ENCODE results near the gene LOX.

Gene LOX, protein sequence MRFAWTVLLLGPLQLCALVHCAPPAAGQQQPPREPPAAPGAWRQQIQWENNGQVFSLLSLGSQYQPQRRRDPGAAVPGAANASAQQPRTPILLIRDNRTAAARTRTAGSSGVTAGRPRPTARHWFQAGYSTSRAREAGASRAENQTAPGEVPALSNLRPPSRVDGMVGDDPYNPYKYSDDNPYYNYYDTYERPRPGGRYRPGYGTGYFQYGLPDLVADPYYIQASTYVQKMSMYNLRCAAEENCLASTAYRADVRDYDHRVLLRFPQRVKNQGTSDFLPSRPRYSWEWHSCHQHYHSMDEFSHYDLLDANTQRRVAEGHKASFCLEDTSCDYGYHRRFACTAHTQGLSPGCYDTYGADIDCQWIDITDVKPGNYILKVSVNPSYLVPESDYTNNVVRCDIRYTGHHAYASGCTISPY

DNA sequence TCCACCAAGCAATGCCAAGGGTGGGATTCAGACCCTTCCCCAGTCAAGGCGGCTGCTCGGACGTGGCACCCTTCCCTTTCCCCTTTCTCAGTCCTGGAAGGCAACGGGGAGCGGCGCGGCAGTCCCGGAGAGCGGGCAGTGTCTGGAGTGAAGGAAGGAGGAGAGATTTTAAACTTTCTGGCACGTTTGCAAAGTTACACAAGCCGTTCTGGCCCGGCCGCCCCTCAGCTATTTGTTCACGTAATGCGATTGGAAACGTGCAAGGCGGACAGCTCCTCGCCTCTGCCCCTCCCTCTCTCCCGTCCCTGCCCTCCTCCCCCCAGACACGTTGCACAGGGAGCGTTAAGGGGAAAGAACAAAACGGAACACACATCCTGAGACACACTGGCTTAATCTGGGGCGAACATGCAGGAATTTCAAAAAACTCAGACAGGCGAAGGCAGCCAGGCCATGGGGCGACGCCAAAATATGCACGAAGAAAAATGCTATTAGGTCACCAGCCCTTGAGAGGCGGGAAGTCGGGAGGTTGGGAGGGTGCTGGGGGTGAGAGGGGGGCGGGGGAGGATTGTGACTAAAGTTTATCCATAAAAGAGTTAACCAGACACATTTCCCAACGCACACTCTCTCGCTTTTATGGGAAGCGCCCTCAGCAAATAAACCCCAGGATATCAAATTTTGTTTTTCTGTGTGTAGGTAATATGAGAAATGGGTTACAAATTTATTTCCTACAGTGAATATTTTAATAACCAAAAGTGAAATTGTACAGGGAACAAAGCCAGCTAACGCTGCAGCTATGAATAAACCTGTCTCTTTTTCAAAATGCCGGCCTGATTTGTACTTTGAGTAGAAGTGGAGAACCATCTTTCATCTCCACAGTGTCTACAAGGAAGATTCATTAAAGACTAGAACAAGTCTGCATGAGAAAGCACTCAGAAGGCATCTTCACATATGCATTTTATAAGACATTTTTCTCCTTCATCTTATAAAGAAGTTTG, at the start of gene LOX:
Gene LOX (minus strand): TSS at position 144 of the 995 bp plus-strand sequence. CDS start 274 bp downstream, outside the sequence.
- DNase-seq (ENCODE audit: low read depth in 2 of 2), result no peak

DNA sequence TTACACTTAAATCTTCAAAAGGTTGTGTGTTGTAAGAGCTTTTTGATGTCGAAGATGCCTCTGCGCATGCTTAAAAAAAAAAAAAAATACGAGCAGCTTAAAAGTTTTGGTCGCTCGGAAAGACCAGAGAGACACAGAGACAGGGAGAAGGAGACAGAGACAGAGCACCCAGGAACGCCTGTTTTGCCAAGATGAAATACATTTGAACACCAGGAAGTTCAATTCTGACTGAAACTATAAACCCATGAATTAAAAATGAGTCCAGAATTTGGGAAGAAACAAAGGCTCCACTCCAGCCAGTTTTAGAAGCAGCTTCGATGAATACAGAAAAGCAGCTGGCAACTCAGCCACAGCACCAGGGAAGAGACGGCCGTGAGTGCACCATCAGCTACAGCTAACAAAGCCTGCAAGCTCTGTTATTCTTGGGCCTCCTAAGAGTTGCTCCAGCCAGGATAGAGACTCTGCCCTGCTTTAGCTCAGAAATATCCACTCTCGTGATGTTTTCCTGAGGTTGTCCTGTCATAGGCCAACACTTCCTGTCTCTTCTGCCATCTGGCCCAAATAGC, 48.8 kb upstream of the LOX start:
- no peak for DNase-seq (ENCODE audit: low read depth in 2 of 2)

- no peak for DNase-seq (ENCODE audit: low read depth in 2 of 2)
Measured at GRCh38 chr5:122126177-122126755, 48.2 kb upstream of the LOX start.

- no peak for DNase-seq (ENCODE audit: low read depth in 2 of 2)
Measured at GRCh38 chr5:122124766-122125165, 46.7 kb upstream of the LOX start.

DNA sequence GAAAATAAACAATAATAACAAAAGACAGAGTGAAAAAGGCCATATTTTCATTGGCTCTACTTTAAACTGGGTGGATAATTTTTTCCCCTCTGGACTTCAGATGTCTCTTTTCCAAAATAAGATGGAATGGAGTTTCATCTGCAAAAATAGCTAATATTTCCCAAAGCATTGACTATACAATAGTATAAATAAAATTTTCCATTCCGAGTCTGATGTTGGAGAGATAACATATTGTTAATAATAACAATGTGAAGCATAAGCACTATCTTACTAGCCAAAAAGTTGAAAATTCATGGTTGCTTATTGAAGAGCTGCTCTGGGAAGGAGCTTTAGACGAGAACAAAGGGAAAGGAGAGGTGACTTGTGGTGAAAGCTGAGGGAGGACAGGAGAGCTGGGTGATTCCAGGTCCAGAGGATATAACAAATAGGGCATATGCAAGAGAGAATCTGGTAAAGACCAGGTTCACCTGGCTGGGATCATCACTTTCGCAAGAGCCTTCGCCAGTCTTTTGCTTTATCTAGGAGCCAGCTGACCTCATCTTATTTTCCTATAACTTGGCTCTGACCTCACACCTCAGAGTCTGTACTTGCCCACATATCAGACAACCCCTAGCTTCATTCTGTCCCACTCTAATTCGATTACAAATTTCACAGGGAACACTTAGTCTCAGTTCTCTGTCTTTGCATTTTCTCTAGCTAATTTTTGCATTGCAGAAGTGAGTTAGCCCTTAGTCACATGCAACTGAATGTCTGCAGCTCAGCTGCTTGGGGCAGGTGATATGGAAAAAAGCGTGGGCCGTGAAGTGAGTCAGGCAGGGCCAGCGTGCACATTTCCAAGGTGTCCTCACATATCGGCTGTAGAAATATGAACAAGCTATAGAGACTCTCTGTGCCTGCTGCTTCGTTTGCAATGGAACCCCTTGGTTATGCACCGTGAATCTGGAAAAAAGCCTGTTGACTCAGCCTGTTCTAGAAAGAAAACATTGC, 43.7 kb upstream of the LOX start:
- no peak for DNase-seq (ENCODE audit: low read depth in 2 of 2)

- no peak for DNase-seq (ENCODE audit: low read depth in 2 of 2)
Measured at GRCh38 chr5:122120957-122121356, 42.9 kb upstream of the LOX start.

DNA sequence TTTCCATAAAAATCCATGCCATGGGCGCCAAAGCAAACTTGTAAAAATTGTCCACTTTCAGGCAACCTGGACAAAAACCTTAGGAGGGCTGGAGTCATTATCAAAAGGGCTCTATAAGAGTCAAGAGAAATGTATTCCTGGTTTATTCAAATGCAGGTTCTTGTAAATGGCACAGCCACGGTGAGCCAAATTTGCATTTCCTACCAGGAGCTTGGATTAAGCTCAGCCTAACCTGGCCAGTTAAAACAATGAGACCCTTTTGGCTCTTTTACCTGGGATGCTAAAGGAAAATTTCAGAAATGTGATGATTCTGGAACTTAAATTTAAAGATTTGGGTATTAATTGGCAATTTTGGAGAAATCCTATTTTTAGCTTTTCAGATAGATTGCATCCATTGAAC, 42.4 kb upstream of the LOX start:
- DNase-seq (ENCODE audit: low read depth in 2 of 2), result no peak

- no peak for DNase-seq (ENCODE audit: low read depth in 2 of 2)
Measured at GRCh38 chr5:122119205-122119604, 41.1 kb upstream of the LOX start.

- no peak for DNase-seq (ENCODE audit: low read depth in 2 of 2)
Measured at GRCh38 chr5:122118356-122118948, 40.4 kb upstream of the LOX start.

GRCh38 chr5:122114501-122114900, 36.4 kb upstream of the LOX start:
- no peak for DNase-seq (ENCODE audit: low read depth in 2 of 2)

- DNase-seq (ENCODE audit: low read depth in 2 of 2), result no peak
Measured at GRCh38 chr5:122112733-122113558, 34.9 kb upstream of the LOX start.

- no peak for DNase-seq (ENCODE audit: low read depth in 2 of 2)
Measured at GRCh38 chr5:122112063-122112462, 34.0 kb upstream of the LOX start.

DNA sequence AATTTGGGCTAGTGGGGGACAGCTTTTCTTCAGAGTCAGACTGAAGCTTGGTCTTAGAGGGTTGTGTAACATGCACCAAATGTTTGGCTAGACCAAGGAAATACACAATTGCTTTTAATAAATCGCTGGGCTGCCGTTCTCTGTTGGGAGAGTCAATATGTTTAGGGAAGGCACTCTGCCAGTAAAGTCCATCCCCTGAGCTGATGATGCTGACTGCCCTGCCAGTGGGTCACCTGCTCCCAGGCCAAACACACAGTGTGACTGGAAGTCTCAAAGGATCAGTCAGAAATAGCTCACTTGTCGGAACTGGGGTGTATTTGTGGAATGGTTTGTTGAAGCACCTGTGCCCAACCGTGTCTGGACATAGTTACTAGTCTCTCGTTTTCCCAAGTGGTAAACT, 33.4 kb upstream of the LOX start:
- DNase-seq (ENCODE audit: low read depth in 2 of 2), result no peak

- DNase-seq (ENCODE audit: low read depth in 2 of 2), result no peak
Measured at GRCh38 chr5:122110987-122111386, 32.9 kb upstream of the LOX start.

DNA sequence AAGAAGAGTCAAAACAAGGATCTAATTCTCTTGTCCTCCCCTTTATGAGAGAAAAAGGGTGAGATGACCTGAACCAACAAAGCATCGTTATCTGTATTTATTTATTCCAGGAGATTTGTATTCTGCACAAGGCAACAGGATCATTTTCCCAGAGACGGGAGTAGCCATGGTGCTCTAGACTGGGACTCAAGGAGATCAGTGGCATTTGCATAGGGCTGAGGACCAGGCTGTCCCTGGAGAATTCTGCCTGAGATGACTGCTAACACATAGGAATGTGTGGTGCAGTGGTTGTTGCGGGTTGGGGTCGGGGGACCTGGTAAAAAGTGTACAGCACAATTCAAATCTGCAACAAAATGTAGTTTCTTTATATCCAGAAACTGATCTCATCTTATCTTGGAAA, 29.0 kb upstream of the LOX start:
- DNase-seq (ENCODE audit: low read depth in 2 of 2), result no peak

GRCh38 chr5:122105909-122106308, 27.9 kb upstream of the LOX start:
- no peak for DNase-seq (ENCODE audit: low read depth in 2 of 2)

DNA sequence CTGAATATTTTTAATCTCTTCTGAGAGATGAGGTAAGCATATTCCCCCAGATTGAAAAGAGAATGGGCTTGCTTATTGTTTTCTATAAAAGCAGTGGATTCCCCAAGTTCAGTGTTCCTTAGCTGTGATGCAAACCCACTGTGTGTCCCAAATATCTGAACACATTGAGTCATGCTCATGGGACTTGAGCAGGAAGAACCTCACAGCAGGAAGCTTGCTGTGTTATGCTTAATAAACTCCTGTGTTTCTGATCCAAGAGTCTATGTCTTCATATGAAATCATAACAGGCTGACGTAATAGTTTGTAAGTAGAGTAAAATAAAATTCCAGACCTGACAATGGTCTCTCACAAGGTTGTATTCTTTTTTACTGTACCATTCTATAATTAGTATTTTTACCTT, 24.8 kb upstream of the LOX start:
- no peak for DNase-seq (ENCODE audit: low read depth in 2 of 2)

- no peak for DNase-seq (ENCODE audit: low read depth in 2 of 2)
Measured at GRCh38 chr5:122101636-122102285, 23.7 kb upstream of the LOX start.

Measured in stimulated activated CD8-positive, alpha-beta memory T cell treated with anti-CD3 and anti-CD28 coated beads, Interleukin-15, amount 100 ng/mL, for 4 hours (primary cell).